NCI-H1436 (cell line): Measurements from ENCODE around the gene HDGFL2.

Experiments used
- DNase-seq: peaks from one replicate; lab custom pipeline; 2025; lab: John Stamatoyannopoulos, UW

The HDGFL2 gene

DNA sequence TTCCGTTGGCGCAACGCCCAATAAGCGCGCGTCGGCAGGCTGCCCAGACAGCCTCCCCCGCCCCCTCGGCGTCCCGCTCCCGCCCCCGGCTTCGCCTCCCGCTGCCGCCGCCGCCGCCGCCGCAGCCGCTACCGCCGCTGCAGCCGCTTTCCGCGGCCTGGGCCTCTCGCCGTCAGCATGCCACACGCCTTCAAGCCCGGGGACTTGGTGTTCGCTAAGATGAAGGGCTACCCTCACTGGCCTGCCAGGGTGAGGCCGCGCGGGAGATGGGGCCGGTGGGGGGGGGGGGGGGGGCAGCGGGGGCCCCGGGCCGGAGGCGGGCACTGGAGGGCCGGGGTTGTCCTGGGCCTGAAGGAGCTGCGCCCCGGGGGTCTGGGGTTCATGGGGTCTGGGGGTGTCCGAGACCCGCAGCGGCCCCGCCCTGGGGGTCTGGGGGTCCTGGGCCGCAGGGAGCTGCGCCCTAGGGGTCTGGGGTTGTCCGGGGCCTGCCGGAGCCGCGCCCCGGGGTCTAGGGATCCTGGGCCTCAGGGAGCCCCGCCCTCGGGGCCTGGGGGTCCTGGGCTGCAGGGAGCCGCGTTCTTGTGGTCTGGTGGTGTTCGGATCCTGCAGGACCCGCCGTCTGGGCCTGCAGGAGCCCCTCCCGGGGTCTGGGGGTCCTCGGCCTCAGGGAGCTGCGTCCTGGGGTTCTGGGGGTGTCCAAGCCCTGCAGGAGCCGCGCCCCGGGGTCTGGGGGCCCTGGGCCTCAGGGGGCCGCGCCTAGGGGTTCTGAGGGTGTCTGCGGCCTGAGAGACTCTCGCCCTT, at the start of gene HDGFL2:
TSS of gene HDGFL2 (plus strand) at position 124 of the 801 bp plus-strand sequence. CDS start at position 178, 54 bp downstream.
- DNase-seq, result no peak

DNA sequence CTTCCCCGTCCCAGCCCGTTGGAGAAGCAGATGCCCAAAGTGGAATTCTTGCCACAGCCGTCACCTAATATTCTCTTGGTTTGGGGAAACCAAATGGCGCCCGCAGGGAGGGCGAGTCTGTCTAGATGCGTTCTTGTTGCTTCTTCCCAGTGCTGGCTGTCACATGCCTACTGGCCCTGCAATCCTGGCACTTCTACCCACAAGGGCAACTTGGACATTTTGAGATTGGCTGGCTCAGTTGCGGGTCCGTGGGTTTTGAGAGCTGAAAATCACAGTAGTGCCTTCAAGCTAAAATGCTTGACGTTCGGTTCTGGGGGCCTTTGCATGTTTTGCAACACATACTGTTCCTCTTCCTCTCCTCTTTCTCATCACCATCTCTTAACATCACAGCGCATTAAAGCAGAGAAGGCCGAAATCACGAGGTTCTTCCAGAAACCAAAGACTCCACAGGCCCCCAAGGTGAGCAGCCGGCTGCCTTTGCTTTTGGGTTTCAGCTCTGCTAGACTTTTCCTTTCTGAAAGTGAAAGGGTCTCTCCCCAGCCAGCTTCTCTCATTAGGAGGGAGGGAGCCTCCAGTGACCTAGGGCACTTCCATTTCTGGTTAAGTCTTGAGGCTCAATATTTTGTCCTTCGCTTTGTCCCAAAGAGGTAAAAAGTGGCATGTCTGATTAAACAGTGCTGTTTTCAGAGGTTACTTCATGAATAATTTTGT, 48.5 kb upstream of the HDGFL2 start:
- DNase-seq, result no peak

DNA sequence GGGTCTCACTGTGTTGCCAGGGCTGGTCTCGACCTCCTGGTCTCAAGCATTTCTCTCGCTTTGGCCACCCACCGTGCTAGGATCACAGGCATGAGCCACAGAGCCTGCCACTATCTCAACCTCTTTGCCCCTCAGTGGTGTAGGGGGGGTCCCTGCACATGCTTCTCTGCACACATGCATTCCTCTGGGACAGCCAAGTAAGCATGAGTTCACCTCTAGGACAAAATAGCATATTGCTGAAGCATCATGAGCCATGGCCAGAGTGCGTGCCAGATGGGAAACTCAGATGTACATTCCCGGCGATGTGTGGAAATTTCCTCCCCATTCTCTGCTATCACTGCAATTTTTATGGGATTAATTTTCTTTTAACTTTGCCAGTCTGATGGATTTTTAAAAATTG, 46.6 kb upstream of the HDGFL2 start:
- no peak for DNase-seq

DNA sequence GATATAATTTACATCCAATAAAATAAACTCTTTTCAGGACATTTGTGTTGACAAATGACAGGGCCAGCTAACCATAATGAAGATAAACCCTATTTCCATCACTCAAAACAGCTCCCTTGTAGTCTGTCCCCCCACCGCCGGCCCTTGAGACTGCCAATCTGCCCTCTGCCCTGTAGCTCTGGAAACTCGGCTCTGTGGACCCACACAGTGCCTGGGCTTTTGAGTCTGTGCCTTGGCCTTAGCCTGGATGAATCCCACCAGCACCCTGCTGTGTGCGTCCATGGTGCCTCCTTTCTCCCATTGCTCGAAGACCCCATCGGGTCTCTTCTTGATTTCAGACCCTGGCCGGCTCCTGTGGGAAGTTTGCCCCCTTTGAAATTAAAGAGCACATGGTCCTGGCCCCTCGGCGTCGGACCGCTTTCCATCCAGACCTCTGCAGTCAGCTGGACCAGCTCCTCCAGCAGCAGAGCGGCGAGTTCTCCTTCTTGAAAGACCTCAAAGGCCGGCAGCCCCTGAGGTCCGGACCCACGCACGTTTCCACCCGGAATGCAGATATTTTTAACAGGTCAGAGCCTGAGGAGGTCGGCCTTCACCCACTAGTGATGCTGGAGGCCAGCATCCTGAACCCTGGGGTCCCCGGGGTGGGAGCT, 43.6 kb upstream of the HDGFL2 start:
- no peak for DNase-seq

DNA sequence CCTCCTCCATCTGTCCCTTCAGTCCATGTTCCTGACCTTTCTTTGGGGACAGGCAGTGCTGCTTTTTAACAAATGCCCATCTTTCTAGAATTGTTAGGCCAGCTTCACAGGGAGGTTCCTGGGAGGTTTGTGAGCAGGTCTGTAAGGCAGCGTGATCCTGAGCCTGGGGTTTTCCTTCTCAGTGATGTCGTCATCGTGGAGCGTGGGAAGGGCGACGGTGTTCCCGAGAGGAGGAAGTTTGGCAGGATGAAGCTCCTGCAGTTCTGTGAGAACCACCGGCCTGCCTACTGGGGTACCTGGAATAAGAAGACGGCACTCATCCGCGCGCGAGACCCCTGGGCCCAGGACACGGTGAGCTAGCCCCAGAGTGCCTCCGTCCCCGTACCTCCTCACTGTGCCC, 42.8 kb upstream of the HDGFL2 start:
- DNase-seq, result no peak

DNA sequence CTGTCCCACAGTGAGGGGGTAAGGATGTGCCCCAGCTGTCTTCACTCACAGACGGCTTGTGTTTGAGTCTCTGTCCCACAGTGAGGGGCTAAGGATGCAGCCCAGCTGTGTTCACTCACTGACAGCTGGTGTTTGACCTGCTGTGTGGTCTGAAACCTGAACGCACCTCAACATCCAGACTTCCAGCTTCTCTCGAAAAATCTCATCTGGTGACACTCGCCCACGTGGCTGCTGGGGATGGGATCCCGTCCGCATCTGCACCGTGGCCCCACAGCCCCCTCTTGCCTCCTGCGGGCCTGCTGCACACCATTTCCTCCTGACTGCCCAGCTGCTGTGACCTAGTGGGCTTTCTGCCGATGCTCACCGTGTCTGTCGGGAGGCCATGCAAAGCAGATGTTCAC, 42.3 kb upstream of the HDGFL2 start:
- DNase-seq, result no peak

DNA sequence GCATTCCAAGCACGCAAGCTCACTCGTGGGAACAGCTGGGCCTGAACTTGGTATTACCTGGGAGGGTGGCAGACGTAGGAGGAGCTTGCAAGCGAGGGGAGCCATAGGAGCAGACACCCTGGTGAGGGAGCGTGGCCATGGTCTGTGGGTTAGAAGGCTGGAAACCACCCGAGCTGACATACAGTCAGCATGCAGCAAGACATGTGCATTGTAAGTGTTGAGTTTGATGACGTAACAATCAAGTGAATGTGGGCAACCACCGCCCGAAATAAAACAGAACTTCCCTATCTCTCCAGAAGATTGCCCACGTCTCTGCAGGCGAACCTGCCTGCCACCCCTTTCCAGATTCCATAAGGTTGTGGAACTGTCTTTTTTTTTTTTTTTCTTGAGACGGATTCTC, 41.3 kb upstream of the HDGFL2 start:
- DNase-seq, result no peak

DNA sequence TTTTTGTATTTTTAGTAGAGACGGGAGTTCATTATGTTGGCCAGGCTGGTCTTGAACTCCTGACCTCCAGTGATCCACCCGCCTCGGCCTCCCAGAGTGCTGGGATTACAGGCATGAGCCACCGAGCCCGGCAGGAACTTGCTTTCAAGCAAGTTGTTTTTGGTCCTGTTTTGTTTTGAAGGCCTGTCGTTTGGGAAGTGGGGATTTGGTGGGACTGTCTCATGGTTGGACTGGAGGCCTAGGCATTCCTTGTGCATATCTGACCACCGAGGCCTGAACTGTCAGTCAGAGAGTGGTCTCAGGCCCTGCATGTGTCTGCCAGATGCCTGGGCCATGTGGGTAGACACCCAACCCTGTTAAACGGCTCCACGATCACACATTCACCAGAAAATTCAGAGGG, 40.8 kb upstream of the HDGFL2 start:
- no peak for DNase-seq

DNA sequence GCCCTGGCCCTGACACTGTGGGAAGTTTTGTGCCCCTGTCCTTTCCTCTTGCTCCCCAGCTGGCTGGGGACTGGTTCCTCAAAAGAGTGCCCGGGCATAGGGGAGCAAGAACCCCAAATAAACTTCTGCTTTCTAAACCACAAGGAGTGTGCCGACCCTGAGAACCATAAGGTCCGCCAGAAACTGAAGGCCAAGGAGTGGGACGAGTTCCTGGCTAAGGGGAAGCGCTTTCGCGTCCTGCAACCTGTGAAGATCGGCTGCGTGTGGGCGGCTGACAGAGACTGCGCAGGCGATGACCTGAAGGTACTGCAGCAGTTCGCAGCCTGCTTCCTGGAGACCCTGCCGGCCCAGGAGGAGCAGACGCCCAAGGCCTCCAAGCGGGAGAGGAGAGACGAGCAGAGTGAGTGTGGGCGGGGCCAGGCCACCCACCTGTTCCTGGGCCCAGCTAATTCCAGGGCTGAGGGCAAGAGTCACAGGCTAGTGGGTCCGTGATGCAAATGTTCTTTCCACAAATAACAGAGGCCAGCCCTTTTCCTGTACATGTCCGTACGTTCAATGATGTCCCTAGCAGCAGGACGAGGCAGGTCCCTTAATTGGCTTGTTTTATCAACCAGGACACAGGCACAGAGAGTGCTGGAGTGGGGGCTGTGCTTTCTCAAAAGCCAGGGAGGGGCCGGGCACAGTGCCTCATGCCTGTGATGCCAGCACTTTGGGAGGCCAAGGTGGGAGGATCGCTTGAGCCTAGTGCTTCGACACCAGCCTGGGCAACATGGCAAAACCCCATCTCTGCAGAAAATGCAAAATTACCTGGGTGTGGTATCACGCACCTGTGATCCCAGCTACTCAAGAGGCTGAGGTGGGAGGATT, 40.1 kb upstream of the HDGFL2 start:
- no peak for DNase-seq

DNA sequence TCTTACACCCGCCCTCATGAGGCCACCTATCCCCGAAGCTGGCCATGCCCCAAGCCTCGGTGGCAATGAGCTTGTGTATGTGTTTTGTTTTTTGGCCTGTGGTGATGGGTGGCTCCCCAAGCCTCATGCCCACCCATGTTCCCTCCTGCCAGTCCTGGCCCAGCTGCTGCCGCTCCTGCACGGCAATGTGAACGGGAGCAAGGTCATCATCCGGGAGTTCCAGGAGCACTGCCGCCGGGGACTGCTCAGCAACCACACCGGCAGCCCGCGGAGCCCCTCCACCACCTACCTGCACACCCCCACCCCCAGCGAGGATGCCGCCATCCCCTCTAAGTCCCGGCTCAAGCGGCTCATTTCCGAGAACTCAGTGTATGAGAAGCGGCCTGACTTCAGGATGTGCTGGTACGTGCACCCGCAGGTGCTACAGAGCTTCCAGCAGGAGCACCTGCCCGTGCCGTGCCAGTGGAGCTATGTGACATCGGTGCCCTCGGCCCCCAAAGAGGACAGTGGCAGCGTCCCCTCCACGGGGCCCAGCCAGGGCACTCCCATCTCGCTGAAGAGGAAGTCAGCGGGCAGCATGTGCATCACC, 39.1 kb upstream of the HDGFL2 start:
- no peak for DNase-seq

DNA sequence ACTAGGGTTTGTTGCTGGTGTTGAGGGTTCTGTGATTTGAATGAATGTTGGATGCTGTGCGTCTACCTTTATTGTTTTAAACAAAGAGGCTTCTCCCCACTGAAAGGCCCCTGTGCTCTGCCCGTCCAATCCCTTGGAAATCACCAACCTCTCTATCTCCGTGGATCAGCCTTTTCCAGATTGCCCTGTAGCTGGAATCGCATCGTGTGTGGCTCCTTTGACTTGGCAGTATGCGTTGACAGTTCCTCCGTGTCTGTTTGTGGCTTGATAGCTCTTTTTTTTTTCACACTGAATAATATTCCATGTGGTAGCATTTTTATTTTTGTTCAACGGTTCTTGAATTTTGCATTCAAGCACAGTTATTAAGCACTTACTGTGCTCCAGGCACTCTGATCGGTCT, 37.7 kb upstream of the HDGFL2 start:
- DNase-seq, result no peak

DNA sequence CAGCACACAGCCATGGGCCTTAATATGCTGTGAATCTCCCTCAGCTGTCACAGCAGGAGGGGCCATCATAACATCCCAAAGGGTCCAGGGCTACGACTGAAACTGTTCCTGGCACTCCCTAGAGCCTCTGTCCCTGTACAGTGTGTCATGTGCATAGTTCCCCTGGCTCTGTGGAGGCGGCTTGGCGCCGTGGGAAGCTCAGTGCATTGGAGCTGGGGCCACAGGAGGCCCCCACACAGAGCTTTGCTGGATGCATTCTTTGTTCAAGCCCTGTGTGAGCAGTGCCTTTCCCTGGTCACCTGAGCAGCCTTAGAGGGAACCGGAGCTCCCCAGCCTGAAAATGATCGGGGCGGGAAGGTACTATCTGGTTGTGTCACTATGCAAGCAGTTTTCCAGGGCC, 35.9 kb upstream of the HDGFL2 start:
- no peak for DNase-seq

DNA sequence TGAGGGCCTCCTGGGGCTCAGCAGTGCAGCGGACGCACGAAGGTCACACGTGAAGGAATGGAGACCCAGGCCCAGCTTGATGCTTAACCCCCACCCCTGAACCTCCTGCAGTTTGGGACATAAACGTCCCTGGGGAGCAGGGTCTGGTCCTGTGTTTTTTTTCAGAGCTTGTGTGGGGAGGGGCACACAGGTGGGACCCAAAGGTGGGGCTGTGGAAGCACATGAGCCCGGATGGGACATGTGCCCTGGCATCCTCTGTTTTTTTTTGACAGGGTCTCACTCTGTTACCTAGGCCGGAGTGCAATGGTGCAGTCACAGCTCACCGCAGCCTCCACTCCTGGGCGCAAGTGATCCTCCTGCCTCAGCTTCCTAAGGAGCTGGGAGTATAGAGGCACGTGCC, 35.0 kb upstream of the HDGFL2 start:
- DNase-seq, result no peak

DNA sequence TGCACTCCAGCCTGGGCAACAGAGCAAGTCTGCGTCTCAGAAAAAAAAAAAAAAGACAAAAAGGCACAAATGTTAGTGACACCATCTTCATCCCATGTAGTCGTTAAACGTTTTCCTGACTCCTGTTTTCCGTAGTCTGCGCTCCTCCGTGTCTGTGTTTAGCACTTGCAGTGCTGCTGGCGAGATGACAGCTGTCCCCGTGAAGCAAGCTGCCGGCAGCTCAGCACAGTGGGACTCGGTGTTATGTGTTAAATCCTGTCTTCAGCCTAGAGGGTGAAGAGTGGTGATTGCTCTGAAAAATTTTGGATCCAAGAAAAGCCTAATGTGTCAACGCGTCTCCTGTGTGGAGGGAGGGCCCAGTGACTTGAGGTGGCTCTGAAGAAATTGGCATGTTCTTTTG, 32.9 kb upstream of the HDGFL2 start:
- DNase-seq, result no peak

DNA sequence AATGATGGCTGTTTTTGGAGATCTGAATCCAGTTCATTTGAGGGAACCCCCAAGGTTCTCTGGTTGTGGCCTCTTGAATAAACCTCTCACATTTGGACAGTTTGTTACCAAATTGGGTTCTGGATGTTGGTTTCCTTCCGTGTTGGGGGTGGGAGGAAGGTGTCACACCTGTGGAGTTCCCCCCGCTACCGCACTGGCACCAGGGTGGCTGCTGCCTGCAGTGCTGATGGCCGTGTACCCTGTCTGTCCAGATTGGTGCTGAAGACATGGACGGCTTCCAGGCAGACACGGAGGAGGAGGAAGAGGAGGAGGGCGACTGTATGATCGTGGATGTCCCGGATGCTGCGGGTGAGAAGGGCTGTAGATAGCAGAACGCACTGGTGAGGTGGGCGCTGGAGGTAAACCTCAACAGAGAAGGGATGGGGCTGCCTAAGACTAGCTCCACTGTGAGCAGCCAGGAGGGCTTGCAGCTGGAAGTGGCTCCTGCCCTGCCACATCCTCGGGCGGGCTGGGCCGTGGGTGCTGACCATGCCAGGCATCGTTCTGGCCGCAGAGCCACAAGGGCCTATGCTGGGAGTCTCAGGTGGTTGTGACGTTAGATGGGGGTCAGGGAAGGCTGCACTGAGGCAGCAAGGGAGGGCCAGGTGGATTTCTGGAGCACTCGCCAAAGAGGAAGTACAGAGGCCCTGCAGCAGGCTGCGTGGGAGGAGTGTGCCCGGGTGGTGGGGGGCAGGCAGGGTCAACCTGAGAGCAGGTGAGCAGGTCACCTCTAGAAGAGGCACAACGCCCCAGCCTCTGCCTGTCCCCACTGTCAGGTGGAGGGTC, 29.9 kb upstream of the HDGFL2 start:
- no peak for DNase-seq

DNA sequence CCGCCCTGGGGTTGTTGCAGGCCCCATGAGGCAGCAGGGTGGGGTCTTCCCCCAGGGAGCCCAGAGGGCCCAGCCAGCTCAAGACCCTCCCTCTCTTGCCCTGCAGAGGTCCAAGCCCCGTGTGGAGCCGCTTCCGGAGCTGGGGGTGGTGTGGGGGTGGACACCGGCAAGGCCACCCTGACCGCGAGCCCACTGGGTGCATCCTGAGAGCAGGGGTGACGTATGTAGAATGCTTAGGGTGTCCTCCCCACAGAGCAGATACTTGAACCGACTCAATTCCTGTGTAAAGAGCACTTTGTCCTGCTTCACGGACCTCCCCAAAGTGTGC, 29.3 kb upstream of the HDGFL2 start:
- DNase-seq, result no peak

DNA sequence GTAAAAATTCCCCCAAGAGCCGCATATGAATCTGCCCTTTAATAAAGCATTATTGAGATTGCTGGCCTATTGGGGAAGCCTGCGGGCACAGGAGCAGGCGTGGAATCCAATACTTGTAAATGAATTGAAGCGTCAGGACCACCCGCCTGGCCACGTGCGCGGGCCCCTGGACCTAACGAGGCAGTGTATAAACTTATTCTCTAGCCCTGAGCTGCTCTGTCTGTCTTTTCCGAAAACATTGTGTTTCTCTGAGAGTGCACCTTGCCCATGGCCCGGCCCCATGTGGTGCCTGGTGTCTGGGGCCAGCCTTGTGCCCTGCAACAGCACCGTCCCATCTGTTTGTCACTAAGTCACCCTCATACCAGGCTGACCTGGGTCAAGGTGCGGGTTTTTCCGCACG, 28.9 kb upstream of the HDGFL2 start:
- no peak for DNase-seq

DNA sequence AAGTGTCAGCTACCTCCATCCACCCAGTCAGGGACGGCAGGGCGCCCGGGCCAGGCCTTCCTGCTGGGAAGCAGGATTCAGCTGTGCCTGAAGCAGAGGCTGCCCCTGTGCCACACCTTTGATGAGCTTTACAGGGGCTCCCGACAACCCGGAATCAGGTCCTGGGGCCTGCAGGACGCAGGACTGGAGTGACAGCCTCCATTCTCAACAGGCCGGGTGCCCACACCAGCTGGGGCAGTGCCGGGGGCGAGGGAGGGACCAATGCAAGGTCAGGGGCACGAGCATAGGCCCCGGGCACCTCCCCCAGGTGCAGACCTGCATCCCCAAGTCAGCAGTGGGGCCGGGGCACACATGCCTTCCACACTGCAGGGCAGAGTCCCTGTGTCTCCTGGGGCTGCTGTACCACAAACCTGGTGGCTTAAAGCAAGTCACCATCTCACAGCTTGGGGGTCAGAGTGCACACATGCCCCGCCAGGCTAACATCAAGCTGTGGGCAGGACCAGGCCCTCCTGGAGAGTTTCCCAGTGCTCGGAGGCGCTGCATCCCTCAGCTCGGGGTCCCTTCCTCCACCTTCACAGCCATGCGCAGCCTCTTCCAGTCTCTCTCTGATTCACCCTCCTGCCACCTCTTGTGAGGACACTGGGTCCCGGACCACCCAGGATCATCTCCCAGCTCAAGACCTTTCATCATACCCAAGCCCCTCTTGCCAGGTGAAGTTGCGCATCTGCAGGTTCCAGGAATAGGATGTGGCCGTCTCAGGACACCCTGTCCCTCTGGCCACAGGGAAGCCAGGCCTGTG, 27.9 kb upstream of the HDGFL2 start:
- no peak for DNase-seq

DNA sequence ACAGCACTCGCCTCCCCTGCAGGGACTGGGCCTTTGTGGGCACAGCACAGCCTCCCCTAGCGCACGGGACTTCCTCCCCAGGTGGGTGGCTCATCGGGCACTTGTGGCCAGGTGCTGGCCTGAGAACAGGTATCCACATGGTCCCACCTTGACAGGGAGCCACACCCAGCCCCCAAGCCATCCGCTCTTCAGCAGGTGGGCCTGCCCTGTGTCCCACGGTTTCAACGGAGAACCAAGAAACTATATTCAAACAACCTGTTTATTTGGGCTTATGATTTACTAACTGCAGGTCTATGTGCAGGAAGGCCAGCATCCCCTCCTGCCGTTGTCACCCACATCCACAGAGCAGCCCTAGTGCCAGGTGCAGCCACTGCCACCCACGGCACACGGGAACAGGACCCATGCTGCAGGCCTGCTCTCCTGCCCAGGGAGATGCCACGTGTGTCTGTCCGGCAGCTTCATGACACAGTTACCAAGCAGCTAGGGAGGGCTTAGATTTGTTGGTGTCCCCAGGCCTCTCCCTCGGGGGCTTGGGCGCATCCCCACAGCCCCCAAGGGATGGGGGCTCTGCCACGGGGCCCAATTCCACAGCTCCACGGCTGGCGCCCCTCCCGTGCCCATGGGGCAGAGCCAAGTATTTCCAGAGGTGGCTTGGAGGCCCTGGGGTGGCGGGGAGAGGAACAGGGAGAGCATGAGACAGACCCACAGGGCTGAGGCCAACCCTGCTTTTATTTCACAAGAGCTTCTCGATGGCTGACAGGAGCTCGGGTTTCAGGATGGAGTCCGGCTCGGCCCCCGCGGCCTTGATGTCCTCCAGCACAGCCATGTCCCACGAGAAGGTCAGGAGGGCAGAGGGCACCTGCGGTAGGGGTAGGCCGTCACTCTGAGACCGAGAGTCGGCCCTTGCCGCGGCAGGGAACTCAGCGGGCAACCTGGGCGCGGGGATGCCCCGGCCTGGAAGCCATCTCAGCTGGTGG, 27.0 kb upstream of the HDGFL2 start:
- DNase-seq, result no peak
